22Rv1 (cell line): ENCODE measurements around the gene DHRS9.

Experiments used
- ZFX ChIP-seq: fragments of 450-650 bp; IDR thresholded peaks from 2 replicates; pipeline ENCODE4 v1.6.1; 2017; ENCODE audit warnings: antibody characterized with exemption, borderline replicate concordance
- TF ChIP-seq, protein P1 (sequence below): fragments of 450-650 bp; IDR thresholded peaks from 2 replicates; pipeline ENCODE4 v1.5.1; 2017; ENCODE audit warnings: mild to moderate bottlenecking

DNA sequence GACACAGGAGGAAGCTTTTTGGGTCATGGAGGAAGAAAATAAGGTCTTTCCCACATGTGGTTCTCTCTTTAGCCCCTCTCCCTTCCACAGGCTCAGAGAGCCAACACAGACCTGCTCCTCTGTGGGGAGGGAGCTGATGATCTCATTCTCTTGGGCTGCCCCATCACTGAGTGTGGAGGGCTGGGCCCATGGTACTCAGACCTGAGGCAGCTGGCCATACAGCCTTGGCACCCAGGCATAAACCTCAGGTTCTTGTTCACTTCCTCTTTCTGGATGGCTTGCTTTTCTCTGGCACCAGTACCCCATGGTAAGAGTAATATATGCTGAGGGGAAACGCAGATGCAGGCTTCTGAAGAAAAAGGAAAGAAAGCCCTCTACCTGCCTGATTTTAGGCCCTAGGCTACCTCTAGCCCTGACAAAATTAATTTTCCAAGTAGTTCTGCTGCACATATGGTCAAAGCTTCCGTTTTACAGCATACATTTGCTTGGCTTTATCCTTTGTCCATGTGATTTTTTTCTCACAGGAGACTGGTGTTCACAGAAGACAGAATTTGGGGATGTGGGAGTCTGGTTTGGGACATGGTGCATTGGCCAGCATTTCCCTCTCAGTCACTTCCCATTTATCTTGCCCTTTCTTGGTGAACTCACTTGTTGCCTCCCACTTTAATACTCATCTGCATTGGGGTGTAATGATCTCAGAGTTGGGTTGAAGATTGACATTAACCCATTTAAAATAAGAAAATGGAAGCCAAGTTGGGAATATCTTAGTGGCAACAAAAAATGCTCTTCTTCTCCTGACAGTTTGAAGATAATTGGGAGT lies 11.1 kb downstream of the DHRS9 start:
- TF ChIP-seq, protein P1, sequence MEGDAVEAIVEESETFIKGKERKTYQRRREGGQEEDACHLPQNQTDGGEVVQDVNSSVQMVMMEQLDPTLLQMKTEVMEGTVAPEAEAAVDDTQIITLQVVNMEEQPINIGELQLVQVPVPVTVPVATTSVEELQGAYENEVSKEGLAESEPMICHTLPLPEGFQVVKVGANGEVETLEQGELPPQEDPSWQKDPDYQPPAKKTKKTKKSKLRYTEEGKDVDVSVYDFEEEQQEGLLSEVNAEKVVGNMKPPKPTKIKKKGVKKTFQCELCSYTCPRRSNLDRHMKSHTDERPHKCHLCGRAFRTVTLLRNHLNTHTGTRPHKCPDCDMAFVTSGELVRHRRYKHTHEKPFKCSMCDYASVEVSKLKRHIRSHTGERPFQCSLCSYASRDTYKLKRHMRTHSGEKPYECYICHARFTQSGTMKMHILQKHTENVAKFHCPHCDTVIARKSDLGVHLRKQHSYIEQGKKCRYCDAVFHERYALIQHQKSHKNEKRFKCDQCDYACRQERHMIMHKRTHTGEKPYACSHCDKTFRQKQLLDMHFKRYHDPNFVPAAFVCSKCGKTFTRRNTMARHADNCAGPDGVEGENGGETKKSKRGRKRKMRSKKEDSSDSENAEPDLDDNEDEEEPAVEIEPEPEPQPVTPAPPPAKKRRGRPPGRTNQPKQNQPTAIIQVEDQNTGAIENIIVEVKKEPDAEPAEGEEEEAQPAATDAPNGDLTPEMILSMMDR, result no peak
- no peak for TF ChIP-seq ZFX
